Measurements from ENCODE around the gene TSPAN11. TPM values are rescaled to one million over a fixed set of nuclear protein-coding genes. Genes with fewer than 3 reads are reported as not detected.

TSPAN11 gene
- total RNA-seq, 1 experiment from 2014 or later, result not detected

- Mint-ChIP-seq H3K9me3 (ENCODE audit: unreplicated experiment) (no peaks in the 10 kb centered on the region), H3K36me3 (ENCODE audit: insufficient read depth, unreplicated experiment) (no peaks in the 10 kb centered on the region), H3K27me3 (ENCODE audit: insufficient read depth, unreplicated experiment) (peaks cover 15% of the 10 kb centered on the region), H3K4me1 (ENCODE audit: low read depth, unreplicated experiment) (no peaks in the 10 kb centered on the region), H3K27ac (ENCODE audit: unreplicated experiment) (no peak overlapping the region), H3K4me3 (ENCODE audit: unreplicated experiment) (no peak overlapping the region)
- Histone ChIP-seq H3K36me3 (ENCODE audit: control insufficient read depth, insufficient read depth, low read length) (no peaks in the 10 kb centered on the region), H3K9me3 (no peaks in the 10 kb centered on the region), H3K4me3 (ENCODE audit: low read depth, low read length) (no peak overlapping the region), H3K4me1 (no peaks in the 10 kb centered on the region), H3K27me3 (replicated peaks; ENCODE audit: control insufficient read depth, insufficient read depth, low read length) (no peaks in the 10 kb centered on the region)
- no peak for DNase-seq
- no TSS peak for BruUV-seq (replicated peaks)
- TF ChIP-seq, protein P1, sequence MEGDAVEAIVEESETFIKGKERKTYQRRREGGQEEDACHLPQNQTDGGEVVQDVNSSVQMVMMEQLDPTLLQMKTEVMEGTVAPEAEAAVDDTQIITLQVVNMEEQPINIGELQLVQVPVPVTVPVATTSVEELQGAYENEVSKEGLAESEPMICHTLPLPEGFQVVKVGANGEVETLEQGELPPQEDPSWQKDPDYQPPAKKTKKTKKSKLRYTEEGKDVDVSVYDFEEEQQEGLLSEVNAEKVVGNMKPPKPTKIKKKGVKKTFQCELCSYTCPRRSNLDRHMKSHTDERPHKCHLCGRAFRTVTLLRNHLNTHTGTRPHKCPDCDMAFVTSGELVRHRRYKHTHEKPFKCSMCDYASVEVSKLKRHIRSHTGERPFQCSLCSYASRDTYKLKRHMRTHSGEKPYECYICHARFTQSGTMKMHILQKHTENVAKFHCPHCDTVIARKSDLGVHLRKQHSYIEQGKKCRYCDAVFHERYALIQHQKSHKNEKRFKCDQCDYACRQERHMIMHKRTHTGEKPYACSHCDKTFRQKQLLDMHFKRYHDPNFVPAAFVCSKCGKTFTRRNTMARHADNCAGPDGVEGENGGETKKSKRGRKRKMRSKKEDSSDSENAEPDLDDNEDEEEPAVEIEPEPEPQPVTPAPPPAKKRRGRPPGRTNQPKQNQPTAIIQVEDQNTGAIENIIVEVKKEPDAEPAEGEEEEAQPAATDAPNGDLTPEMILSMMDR (IDR thresholded peaks at IDR 0.05; ENCODE audit: insufficient read depth in 1 of 2, low read depth in 1 of 2, low read length in 1 of 2, severe bottlenecking in 1 of 2, unreplicated experiment in 1 of 2), result no peak
- POLR2A ChIA-PET, result no interaction called here
- CTCF ChIA-PET, result no interaction called here
- intact Hi-C loops (cut with micrococcal nuclease; ENCODE audit: unreplicated experiment), result no loop called here
Observed at GRCh38 chr12:30978639-30979038, 52.1 kb downstream of the TSPAN11 start.

GRCh38 chr12:30979371-30980259, 53.1 kb downstream of the TSPAN11 start:
- H3K4me1 ChIP-seq, result no peaks in the 10 kb centered on the region
- Mint-ChIP-seq H3K36me3 (ENCODE audit: insufficient read depth, unreplicated experiment) (no peaks in the 10 kb centered on the region), H3K9me3 (ENCODE audit: unreplicated experiment) (no peaks in the 10 kb centered on the region), H3K4me3 (ENCODE audit: unreplicated experiment) (no peak overlapping the region), H3K27ac (ENCODE audit: unreplicated experiment) (no peak overlapping the region), H3K4me1 (ENCODE audit: low read depth, unreplicated experiment) (no peaks in the 10 kb centered on the region), H3K27me3 (ENCODE audit: insufficient read depth, unreplicated experiment) (peaks cover 13% of the 10 kb centered on the region)
- no TSS peak for BruUV-seq (replicated peaks)
- intact Hi-C loops (cut with micrococcal nuclease; ENCODE audit: unreplicated experiment), result no loop called here
- no peak overlapping the region for H3K4me3 ChIP-seq (ENCODE audit: low read depth, low read length)
- TF ChIP-seq, protein P1 (IDR thresholded peaks at IDR 0.05; ENCODE audit: insufficient read depth in 1 of 2, low read depth in 1 of 2, low read length in 1 of 2, severe bottlenecking in 1 of 2, unreplicated experiment in 1 of 2), result no peak
- ChIA-PET CTCF (interaction anchor here (0.8 to 1.9 kb wide), 4 partner anchors 9 to 133 kb away, joined by 3 to 8 read pairs (median 4); no protein-coding TSS in a partner anchor), POLR2A (no interaction called here)
- no peak for DNase-seq
- H3K27me3 ChIP-seq (replicated peaks; ENCODE audit: control insufficient read depth, insufficient read depth, low read length), result no peaks in the 10 kb centered on the region
- no peaks in the 10 kb centered on the region for H3K36me3 ChIP-seq (ENCODE audit: control insufficient read depth, insufficient read depth, low read length)
- H3K9me3 ChIP-seq, result no peaks in the 10 kb centered on the region

- BruUV-seq (replicated peaks), result no TSS peak
- Mint-ChIP-seq H3K27me3 (ENCODE audit: insufficient read depth, unreplicated experiment) (peaks cover 6% of the 10 kb centered on the region), H3K27ac (ENCODE audit: unreplicated experiment) (no peak overlapping the region), H3K36me3 (ENCODE audit: insufficient read depth, unreplicated experiment) (no peaks in the 10 kb centered on the region), H3K4me1 (ENCODE audit: low read depth, unreplicated experiment) (no peaks in the 10 kb centered on the region), H3K4me3 (ENCODE audit: unreplicated experiment) (no peak overlapping the region), H3K9me3 (ENCODE audit: unreplicated experiment) (no peaks in the 10 kb centered on the region)
- ChIA-PET CTCF (interaction anchor here (1.1 to 1.9 kb wide), 4 partner anchors 10 to 134 kb away, joined by 5 to 8 read pairs (median 5); no protein-coding TSS in a partner anchor), POLR2A (no interaction called here)
- intact Hi-C loops (cut with micrococcal nuclease; ENCODE audit: unreplicated experiment), result no loop called here
- DNase-seq, result no peak
- Histone ChIP-seq H3K27me3 (replicated peaks; ENCODE audit: control insufficient read depth, insufficient read depth, low read length) (no peaks in the 10 kb centered on the region), H3K36me3 (ENCODE audit: control insufficient read depth, insufficient read depth, low read length) (no peaks in the 10 kb centered on the region), H3K4me3 (ENCODE audit: low read depth, low read length) (no peak overlapping the region), H3K4me1 (no peaks in the 10 kb centered on the region), H3K9me3 (no peaks in the 10 kb centered on the region)
- TF ChIP-seq, protein P1 (IDR thresholded peaks at IDR 0.05; ENCODE audit: insufficient read depth in 1 of 2, low read depth in 1 of 2, low read length in 1 of 2, severe bottlenecking in 1 of 2, unreplicated experiment in 1 of 2), result no peak
Observed at GRCh38 chr12:30980955-30981662, 54.6 kb downstream of the TSPAN11 start.
